ENCODE data around the gene TICAM2.

TICAM2 gene

DNA sequence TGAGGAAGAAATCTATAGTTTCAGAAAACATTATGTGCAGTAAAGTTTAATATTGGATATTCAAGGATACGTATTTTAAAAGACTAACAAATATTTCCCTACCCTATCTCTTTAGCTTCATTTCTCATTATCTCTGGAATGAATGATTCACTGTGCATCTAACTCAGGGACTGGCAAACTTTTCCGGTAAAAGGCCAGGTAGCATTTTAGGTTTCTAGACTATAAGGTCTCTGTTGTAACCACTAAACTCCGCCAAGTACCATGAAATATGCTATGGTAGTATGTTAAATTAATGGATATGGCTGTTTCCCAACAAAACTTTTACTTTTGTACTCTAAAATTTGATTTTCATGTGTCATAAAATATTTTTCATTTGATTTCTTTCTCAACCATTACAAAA lies 70.9 kb downstream of the TICAM2 start:
- WGBS: 98% methylated on average over 3 of the region's 3 CpGs
- peaks cover 58% of the 10 kb centered on the region for H3K36me3 ChIP-seq (ENCODE audit: insufficient read depth, low read length)

DNA sequence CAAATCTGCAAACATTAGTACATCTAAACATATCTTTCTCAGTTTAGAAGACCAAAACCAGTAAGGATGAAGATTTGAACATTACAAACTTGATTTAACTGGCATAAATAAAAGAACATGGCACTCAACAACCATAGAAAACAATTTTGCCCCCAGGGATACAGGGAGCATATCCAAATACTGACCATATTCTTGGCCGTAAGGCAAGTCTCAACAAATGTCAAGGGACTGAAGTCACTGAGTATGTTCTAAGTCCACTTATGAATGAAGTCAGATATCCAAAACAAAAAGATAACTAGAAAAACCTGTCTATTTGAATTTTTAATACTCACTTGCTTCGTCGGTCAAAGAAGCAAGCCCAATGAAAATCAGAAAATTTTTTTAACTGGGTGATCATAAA lies 71.9 kb downstream of the TICAM2 start:
- peaks cover 7% of the 10 kb centered on the region; the same call in 1 of the 2 replicates for H3K4me1 ChIP-seq (ENCODE audit: insufficient read depth, low read length)
- no peak overlapping the region for H3K9ac ChIP-seq (ENCODE audit: low read depth, low read length)
- H3K27ac ChIP-seq (ENCODE audit: low read depth, low read length): no peak overlapping the region
- no peak overlapping the region for H3K4me3 ChIP-seq (ENCODE audit: low read length)
- no peaks in the 10 kb centered on the region for H3K9me3 ChIP-seq (ENCODE audit: insufficient read depth, low read depth, low read length)
- peaks cover 57% of the 10 kb centered on the region for H3K36me3 ChIP-seq (ENCODE audit: insufficient read depth, low read length)
- 92% methylated on average over 3 of the region's 3 CpGs for WGBS
- no peaks in the 10 kb centered on the region for H3K27me3 ChIP-seq (ENCODE audit: insufficient read depth, low read length)

More for the DNA sequence above, 70.9 kb downstream of the TICAM2 start:
- H3K4me3 ChIP-seq (ENCODE audit: low read length): no peak overlapping the region
- H3K9me3 ChIP-seq (ENCODE audit: insufficient read depth, low read depth, low read length): no peaks in the 10 kb centered on the region
- H3K9ac ChIP-seq (ENCODE audit: low read depth, low read length): no peak overlapping the region
- peaks cover 7% of the 10 kb centered on the region; the same call in 1 of the 2 replicates for H3K4me1 ChIP-seq (ENCODE audit: insufficient read depth, low read length)
- no peaks in the 10 kb centered on the region for H3K27me3 ChIP-seq (ENCODE audit: insufficient read depth, low read length)
- H3K27ac ChIP-seq (ENCODE audit: low read depth, low read length): no peak overlapping the region

Measured in HUES64 (cell line).